Measurements from ENCODE around the gene ANKRD35. TPM values are rescaled to one million over a fixed set of nuclear protein-coding genes. Genes with fewer than 3 reads are reported as not detected.

Gene ANKRD35
- total RNA-seq, 1 donor from 2014 or later: 0.31 TPM

DNA sequence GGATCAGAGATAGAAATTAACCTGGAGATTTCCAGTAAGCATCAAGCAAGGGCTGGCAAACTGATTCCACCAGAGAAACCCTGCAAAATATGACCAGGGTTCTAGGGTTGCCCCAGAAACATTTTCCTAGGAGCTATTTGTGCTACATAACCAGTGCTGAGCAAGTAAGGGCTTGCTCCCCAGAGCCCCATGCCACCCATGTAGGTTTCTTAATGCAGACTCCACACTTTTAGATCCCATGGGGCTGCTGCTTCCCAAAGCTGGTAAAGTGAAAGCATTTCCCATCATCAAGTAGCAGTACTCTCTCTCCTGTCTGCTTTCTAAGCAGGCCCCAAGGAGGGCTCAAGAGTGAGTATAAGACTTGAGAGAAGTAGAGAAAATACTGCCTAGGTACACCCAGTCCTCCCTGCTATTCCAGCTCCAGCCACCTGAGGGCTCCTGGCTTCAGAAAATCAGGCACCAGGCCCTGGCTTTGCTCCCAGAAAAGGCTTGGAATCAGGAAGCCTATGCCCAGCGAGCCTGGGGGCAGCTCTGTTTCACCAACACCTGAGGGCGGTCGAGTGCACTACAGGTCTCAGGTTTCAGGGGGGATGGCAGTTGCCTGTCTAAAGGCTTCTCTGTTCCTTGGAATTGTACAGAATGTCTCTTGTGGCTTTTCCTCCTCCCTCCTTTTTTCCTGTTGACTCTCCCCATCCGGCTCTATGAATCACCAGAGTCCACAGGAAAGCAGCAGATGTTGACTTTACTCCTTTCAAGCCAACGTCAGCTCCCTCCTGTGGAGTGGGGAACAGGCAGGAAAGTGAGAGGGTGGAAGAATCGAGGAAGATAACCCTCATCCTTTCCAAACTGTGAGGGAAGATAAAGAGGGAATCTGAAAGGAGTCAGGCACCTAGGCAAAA is 6.2 kb upstream of the ANKRD35 start:
- Mint-ChIP-seq H3K4me1 (ENCODE audit: low read depth) (peaks cover 29% of the 10 kb centered on the region), H3K27ac (peak overlapping the region; percentile 94), H3K4me3 (ENCODE audit: low read depth) (peak overlapping the region; percentile 51), H3K36me3 (ENCODE audit: insufficient read depth) (no peaks in the 10 kb centered on the region), H3K9me3 (ENCODE audit: low read depth) (no peaks in the 10 kb centered on the region), H3K27me3 (peaks cover 1% of the 10 kb centered on the region)
- peak; percentile 89 for DNase-seq (ENCODE audit: low spot score, unreplicated experiment)
- TF ChIP-seq, protein P1, sequence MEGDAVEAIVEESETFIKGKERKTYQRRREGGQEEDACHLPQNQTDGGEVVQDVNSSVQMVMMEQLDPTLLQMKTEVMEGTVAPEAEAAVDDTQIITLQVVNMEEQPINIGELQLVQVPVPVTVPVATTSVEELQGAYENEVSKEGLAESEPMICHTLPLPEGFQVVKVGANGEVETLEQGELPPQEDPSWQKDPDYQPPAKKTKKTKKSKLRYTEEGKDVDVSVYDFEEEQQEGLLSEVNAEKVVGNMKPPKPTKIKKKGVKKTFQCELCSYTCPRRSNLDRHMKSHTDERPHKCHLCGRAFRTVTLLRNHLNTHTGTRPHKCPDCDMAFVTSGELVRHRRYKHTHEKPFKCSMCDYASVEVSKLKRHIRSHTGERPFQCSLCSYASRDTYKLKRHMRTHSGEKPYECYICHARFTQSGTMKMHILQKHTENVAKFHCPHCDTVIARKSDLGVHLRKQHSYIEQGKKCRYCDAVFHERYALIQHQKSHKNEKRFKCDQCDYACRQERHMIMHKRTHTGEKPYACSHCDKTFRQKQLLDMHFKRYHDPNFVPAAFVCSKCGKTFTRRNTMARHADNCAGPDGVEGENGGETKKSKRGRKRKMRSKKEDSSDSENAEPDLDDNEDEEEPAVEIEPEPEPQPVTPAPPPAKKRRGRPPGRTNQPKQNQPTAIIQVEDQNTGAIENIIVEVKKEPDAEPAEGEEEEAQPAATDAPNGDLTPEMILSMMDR (IDR thresholded peaks at IDR 0.05; ENCODE audit: unreplicated experiment): no peak

DNA sequence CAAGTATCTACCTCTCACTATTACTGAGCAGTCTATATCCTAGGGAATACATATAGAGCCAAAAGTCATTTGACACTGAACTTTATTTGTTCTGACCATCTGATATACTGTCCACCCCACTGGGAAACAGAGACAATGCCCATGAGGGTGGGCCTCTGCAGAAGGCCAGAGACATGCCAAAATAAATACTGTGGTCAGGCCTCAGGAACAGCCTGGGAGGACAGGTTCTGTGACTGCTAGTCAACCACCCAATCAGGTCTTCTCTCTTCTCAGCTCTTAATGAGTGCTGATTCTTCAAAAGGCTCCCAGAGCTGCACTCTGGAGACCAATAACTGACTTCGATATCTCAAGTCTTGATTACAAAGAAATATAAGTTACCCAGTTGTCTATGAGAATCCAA is 5.5 kb upstream of the ANKRD35 start:
- Mint-ChIP-seq H3K4me1 (ENCODE audit: low read depth) (peaks cover 33% of the 10 kb centered on the region), H3K9me3 (ENCODE audit: low read depth) (no peaks in the 10 kb centered on the region), H3K27ac (peak overlapping the region; percentile 45), H3K4me3 (ENCODE audit: low read depth) (no peak overlapping the region), H3K27me3 (peaks cover 8% of the 10 kb centered on the region), H3K36me3 (ENCODE audit: insufficient read depth) (no peaks in the 10 kb centered on the region)
- TF ChIP-seq, protein P1 (IDR thresholded peaks at IDR 0.05; ENCODE audit: unreplicated experiment): no peak
- DNase-seq (ENCODE audit: low spot score, unreplicated experiment): no peak

DNA sequence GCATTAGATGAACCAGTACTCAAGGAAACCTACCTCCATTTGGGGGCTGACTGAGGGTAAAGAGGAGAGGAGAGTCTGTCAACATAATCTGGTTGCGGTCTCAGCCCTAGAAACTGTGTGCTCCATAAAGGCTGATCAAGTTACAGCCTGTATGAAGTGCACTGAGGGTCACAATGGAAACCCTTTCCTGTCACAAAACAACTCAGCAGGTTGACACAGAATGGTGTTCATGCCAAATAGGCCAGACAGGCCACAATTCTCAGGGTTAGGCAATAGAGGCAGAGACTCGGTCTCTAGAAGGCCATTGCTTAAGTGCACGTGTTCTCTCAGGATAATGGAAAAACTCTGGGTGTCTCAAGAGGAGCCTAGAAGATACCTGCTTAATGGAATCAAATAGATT is 4.1 kb upstream of the ANKRD35 start:
- Mint-ChIP-seq H3K36me3 (ENCODE audit: insufficient read depth) (no peaks in the 10 kb centered on the region), H3K27ac (no peak overlapping the region), H3K4me1 (ENCODE audit: low read depth) (peaks cover 33% of the 10 kb centered on the region), H3K9me3 (ENCODE audit: low read depth) (no peaks in the 10 kb centered on the region), H3K4me3 (ENCODE audit: low read depth) (no peak overlapping the region), H3K27me3 (peaks cover 17% of the 10 kb centered on the region)
- TF ChIP-seq, protein P1 (IDR thresholded peaks at IDR 0.05; ENCODE audit: unreplicated experiment): no peak
- no peak for DNase-seq (ENCODE audit: low spot score, unreplicated experiment)

DNA sequence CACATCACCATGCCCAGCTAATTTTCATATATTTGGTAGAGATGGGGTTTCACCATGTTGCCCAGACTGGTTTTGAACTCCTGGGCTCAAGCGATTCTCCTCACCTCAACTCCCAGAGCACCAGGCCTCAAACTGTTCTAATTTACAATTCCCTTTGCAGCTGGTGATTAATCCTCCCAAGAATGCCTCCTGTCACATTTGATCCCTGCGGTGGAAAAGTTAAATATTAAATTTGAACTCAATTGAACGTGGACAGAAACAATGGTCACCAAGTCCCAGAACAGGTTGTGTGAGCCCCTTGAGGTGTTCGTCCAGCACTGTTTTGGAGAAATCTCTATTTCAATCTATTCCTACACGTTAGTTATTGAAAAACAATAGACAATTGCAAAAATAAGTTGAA is 2.0 kb upstream of the ANKRD35 start:
- peaks cover 29% of the 10 kb centered on the region for H3K4me1 Mint-ChIP-seq (ENCODE audit: low read depth)
- H3K9me3 Mint-ChIP-seq (ENCODE audit: low read depth): no peaks in the 10 kb centered on the region
- TF ChIP-seq, protein P1 (IDR thresholded peaks at IDR 0.05; ENCODE audit: unreplicated experiment): no peak
- peaks cover 36% of the 10 kb centered on the region for H3K27me3 Mint-ChIP-seq
- H3K4me3 Mint-ChIP-seq (ENCODE audit: low read depth): peak overlapping the region; percentile 14
- H3K36me3 Mint-ChIP-seq (ENCODE audit: insufficient read depth): no peaks in the 10 kb centered on the region
- H3K27ac Mint-ChIP-seq: peak overlapping the region; percentile 86
- no peak for DNase-seq (ENCODE audit: low spot score, unreplicated experiment)

DNA sequence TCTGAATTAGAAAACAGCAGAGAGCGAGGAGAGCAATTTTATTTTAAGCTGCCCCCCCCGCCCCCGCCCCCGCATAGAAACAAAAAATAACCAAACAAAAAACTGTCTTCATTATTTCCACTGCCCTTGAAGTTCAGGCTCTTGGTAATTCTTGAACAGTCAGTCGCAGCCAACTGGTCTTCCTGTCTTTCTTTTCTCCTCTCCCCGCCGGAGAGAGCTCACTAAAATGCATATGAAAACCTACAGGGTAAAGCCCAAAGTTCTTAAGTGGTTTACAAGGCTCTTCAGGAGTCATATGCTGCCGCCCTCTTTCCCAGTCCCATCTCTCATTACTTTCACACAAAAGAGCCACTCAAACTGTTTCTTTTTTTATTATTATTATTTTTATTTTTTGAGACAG is 1.1 kb upstream of the ANKRD35 start:
- Mint-ChIP-seq H3K27me3 (peaks cover 38% of the 10 kb centered on the region), H3K36me3 (ENCODE audit: insufficient read depth) (no peaks in the 10 kb centered on the region), H3K9me3 (ENCODE audit: low read depth) (no peaks in the 10 kb centered on the region), H3K4me1 (ENCODE audit: low read depth) (peaks cover 24% of the 10 kb centered on the region), H3K4me3 (ENCODE audit: low read depth) (peak overlapping the region; percentile 76), H3K27ac (no peak overlapping the region)
- no peak for DNase-seq (ENCODE audit: low spot score, unreplicated experiment)
- TF ChIP-seq, protein P1 (IDR thresholded peaks at IDR 0.05; ENCODE audit: unreplicated experiment): no peak
